Breast epithelium (tissue), 3 donors: Measurements from ENCODE around the gene CTNNAL1.

Source experiments
- POLR2A ChIP-seq: fragments of 450-650 bp; IDR thresholded peaks from one replicate; pipeline ENCODE4 v1.6.1; 2016; ENCODE audit warnings: antibody characterized with exemption, mild to moderate bottlenecking, moderate library complexity
- POLR2AphosphoS5 ChIP-seq, 3 donors: sonication (generic); formaldehyde crosslinking; IDR thresholded peaks; one replicate each; pipeline ENCODE4 v1.6.1; 2017; ENCODE audit warnings: antibody characterized with exemption in 3 of 3
- TF ChIP-seq, protein P1 (sequence below), 3 donors: fragments of 450-650 bp; IDR thresholded peaks; one replicate each; pipeline ENCODE4 v1.5.1; 2016 to 2017; ENCODE audit warnings: antibody characterized with exemption in 3 of 3, mild to moderate bottlenecking in 3 of 3, moderate library complexity in 3 of 3

DNA sequence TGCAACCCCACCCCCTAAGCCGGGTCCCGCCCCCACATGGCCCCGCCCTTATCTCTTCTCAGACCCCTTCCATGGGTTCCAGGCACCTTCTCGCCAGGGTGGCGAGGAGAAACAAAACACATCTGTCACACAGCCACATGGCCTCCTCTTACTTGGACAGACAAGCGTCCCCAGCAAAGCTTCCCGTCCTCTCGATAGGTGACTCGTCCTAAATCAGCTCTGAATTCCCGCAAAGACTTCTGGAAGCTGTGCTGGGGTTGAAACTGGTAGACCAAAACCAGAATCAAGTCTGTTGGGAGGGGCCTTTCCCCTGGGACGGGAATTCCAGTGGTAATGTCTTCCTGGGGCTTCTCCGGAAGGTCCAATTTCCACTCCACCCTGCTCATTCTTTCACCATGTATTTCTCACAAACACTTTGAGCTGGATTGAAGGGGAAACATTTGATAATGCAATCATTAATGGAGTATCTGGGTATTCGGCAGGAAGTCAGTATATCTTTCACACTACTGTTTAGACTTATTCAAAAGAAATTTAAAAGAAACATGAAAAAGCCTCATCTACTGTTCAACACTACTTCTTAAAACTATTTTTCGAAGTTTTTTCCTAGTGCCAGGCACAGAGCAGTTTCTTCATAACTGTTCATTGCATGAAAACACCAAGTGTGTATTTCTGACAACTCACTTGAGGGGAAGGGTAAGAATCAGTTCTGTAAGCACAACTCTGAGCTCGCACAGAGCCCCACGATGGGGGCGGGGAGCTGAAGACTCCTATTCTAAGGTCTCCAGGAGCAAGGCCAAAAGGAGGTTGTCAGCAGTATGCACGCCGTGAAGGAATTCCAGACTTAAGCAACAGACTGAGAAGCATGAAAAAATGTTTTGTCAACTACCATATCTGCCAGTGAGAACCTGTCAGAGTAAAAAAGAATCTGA, 644 bp upstream of the CTNNAL1 start:
- TF ChIP-seq POLR2AphosphoS5 (IDR thresholded peaks at IDR 0.05) (peak in 1 of 3 donors; percentile 13), POLR2A (no peak)
- TF ChIP-seq, protein P1, sequence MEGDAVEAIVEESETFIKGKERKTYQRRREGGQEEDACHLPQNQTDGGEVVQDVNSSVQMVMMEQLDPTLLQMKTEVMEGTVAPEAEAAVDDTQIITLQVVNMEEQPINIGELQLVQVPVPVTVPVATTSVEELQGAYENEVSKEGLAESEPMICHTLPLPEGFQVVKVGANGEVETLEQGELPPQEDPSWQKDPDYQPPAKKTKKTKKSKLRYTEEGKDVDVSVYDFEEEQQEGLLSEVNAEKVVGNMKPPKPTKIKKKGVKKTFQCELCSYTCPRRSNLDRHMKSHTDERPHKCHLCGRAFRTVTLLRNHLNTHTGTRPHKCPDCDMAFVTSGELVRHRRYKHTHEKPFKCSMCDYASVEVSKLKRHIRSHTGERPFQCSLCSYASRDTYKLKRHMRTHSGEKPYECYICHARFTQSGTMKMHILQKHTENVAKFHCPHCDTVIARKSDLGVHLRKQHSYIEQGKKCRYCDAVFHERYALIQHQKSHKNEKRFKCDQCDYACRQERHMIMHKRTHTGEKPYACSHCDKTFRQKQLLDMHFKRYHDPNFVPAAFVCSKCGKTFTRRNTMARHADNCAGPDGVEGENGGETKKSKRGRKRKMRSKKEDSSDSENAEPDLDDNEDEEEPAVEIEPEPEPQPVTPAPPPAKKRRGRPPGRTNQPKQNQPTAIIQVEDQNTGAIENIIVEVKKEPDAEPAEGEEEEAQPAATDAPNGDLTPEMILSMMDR (IDR thresholded peaks at IDR 0.05): no peak
